GM23338 (cell line): Measurements from ENCODE around the gene TTC12. TPM values are rescaled to one million over a fixed set of nuclear protein-coding genes. Genes with fewer than 3 reads are reported as not detected.

ENCODE experiments used
- ATAC-seq: fragments of 200-7000 bp; cut with Tn5 transposase; 3 replicates; pipeline ENCODE4 v1.9.1; 2020
- DNase-seq: peaks from one replicate; pipeline ENCODE4 v3.0.0-alpha.2; 2015; ENCODE audit warnings: low spot score
- H2AFZ ChIP-seq: fragments of 200-600 bp; sonication (generic); 2 replicates; pipeline ENCODE4 v1.8.0; 2016; ENCODE audit warnings: antibody characterized with exemption, mild to moderate bottlenecking, moderate library complexity
- H3F3A ChIP-seq: fragments of 200-600 bp; sonication (generic); replicated peaks from 2 replicates; pipeline ENCODE4 v1.8.0; 2017; ENCODE audit warnings: antibody characterized with exemption, mixed run types, low read depth
- H3K27ac ChIP-seq: fragments of 200-600 bp; sonication (generic); 2 replicates; pipeline ENCODE4 v1.6.1; 2016; ENCODE audit warnings: low read depth
- H3K27me3 ChIP-seq: fragments of 200-600 bp; sonication (generic); 2 replicates; pipeline ENCODE4 v1.8.0; 2016; ENCODE audit warnings: mild to moderate bottlenecking, mixed run types, moderate library complexity; ENCODE audit not compliant: insufficient read depth
- H3K36me3 ChIP-seq: fragments of 200-600 bp; sonication (generic); 2 replicates; pipeline ENCODE4 v1.8.0; 2016; ENCODE audit warnings: mild to moderate bottlenecking; ENCODE audit not compliant: insufficient read depth
- H3K4me1 ChIP-seq: fragments of 200-600 bp; sonication (generic); 2 replicates; pipeline ENCODE4 v1.8.0; 2016; ENCODE audit warnings: mild to moderate bottlenecking, moderate library complexity; ENCODE audit not compliant: insufficient read depth
- H3K4me2 ChIP-seq: fragments of 200-600 bp; sonication (generic); 2 replicates; pipeline ENCODE4 v1.7.1; 2017; ENCODE audit warnings: mixed run types
- H3K4me3 ChIP-seq: fragments of 200-600 bp; sonication (generic); 2 replicates; pipeline ENCODE4 v1.6.1; 2016; ENCODE audit warnings: mixed run types
- H3K79me2 ChIP-seq: fragments of 200-600 bp; sonication (generic); replicated peaks from 2 replicates; pipeline ENCODE4 v1.8.0; 2017; ENCODE audit warnings: mild to moderate bottlenecking; ENCODE audit not compliant: insufficient read depth
- H3K9me2 ChIP-seq: fragments of 200-600 bp; sonication (generic); 2 replicates; pipeline ENCODE4 v1.8.0; 2017; ENCODE audit not compliant: insufficient read depth
- H4K20me1 ChIP-seq: fragments of 200-600 bp; sonication (generic); replicated peaks from 2 replicates; pipeline ENCODE4 v1.8.0; 2017; ENCODE audit warnings: mild to moderate bottlenecking; ENCODE audit not compliant: insufficient read depth
- H3K27ac Mint-ChIP-seq: 2 replicates; pipeline ENCODE4 v1.8.0; 2020; ENCODE audit warnings: inconsistent platforms, mild to moderate bottlenecking, moderate library complexity, mixed read lengths
- H3K27me3 Mint-ChIP-seq: 3 replicates; pipeline ENCODE4 v1.8.0; 2022; ENCODE audit warnings: low read depth, mild to moderate bottlenecking, moderate library complexity, mixed read lengths, inconsistent platforms; ENCODE audit not compliant: insufficient read depth, poor library complexity
- H3K36me3 Mint-ChIP-seq: 3 replicates; pipeline ENCODE4 v1.8.0; 2021; ENCODE audit warnings: low read depth, mild to moderate bottlenecking, inconsistent platforms, moderate library complexity, mixed read lengths
- H3K4me1 Mint-ChIP-seq: 3 replicates; pipeline ENCODE4 v1.8.0; 2020; ENCODE audit warnings: mild to moderate bottlenecking, inconsistent platforms, mixed read lengths
- H3K4me3 Mint-ChIP-seq: 3 replicates; pipeline ENCODE4 v1.8.0; 2021; ENCODE audit warnings: moderate library complexity, mild to moderate bottlenecking, inconsistent platforms, mixed read lengths
- H3K9me3 Mint-ChIP-seq: 3 replicates; pipeline ENCODE4 v1.8.0; 2020; ENCODE audit warnings: moderate library complexity, mild to moderate bottlenecking, inconsistent platforms, mixed read lengths
- CREB1 ChIP-seq: fragments of 250-450 bp; sonication (Bioruptor Pico); IDR thresholded peaks from 2 replicates; pipeline ENCODE4 v1.5.0; 2020; ENCODE audit warnings: low read depth, mild to moderate bottlenecking, moderate library complexity
- EZH2 ChIP-seq: fragments of 200-600 bp; sonication (generic); IDR thresholded peaks from one replicate; pipeline ENCODE4 v1.8.0; 2017; ENCODE audit warnings: antibody characterized with exemption, mild to moderate bottlenecking, low read depth; ENCODE audit not compliant: unreplicated experiment
- EZH2phosphoT487 ChIP-seq: fragments of 200-600 bp; sonication (generic); IDR thresholded peaks from one replicate; pipeline ENCODE4 v1.8.1; 2018; ENCODE audit warnings: antibody characterized with exemption; ENCODE audit not compliant: unreplicated experiment
- JUNB ChIP-seq: IDR thresholded peaks from one replicate; pipeline ENCODE4 v1.6.1; 2016; ENCODE audit warnings: antibody characterized with exemption; ENCODE audit not compliant: unreplicated experiment
- NANOG ChIP-seq: IDR thresholded peaks from 2 replicates; pipeline ENCODE4 v1.6.1; 2016; ENCODE audit warnings: antibody characterized with exemption, borderline replicate concordance
- POLR2AphosphoS5 ChIP-seq: IDR thresholded peaks from 2 replicates; pipeline ENCODE4 v1.6.1; 2016; ENCODE audit warnings: antibody characterized with exemption, low read depth
- STAT1 ChIP-seq: IDR thresholded peaks from one replicate; pipeline ENCODE4 v1.6.1; 2016; ENCODE audit warnings: antibody characterized with exemption; ENCODE audit not compliant: unreplicated experiment
- ZNF114 ChIP-seq: fragments of 250-450 bp; sonication (Bioruptor Pico); IDR thresholded peaks from 2 replicates; pipeline ENCODE4 v1.5.0; 2020; ENCODE audit warnings: mild to moderate bottlenecking, moderate library complexity
- ZNF331 ChIP-seq: fragments of 250-450 bp; sonication (Bioruptor Pico); IDR thresholded peaks from 2 replicates; pipeline ENCODE4 v1.5.0; 2020; ENCODE audit warnings: low read depth, mild to moderate bottlenecking, moderate library complexity
- polyA plus RNA-seq: library from polyadenylated mRNA; unstranded; fragments of >200 nt; fragmentation: Nextera tagmentation; extraction: Ambion mirVana; gene quantifications from 2 replicates; pipeline ENCODE4 v1.2.1, GENCODE V29; 2016
- total RNA-seq: library from RNA; depleted of rRNA; stranded (reverse); fragments of >200 nt; shearing (Covaris generic); gene quantifications from 2 replicates; pipeline ENCODE4 v1.2.3, GENCODE V29; 2014
- TF ChIP-seq, protein P1 (sequence below): IDR thresholded peaks from one replicate; pipeline ENCODE4 v1.6.1; 2018; ENCODE audit warnings: antibody characterized with exemption; ENCODE audit not compliant: unreplicated experiment
- TF ChIP-seq, protein P2 (sequence below): fragments of 250-450 bp; sonication (Bioruptor Pico); IDR thresholded peaks from 2 replicates; pipeline ENCODE4 v1.5.0; 2020; ENCODE audit warnings: mild to moderate bottlenecking, moderate library complexity
- TF ChIP-seq, protein P3 (sequence below), 2 experiments: fragments of 200-600 bp in 1 of 2; sonication (generic) in 1 of 2; conservative IDR thresholded peaks; 2 replicates each; pipeline versions ENCODE4 v1.5.1 to v1.6.1; 2016 to 2017; ENCODE audit warnings: antibody characterized with exemption in 2 of 2, low read depth in 2 of 2, mild to moderate bottlenecking in 2 of 2, moderate library complexity in 1 of 2
- TF ChIP-seq, protein P4 (sequence below): IDR thresholded peaks from 2 replicates; pipeline ENCODE4 v1.6.1; 2016; ENCODE audit warnings: antibody characterized with exemption

Gene TTC12
- total and polyA plus RNA-seq, 2 experiments from 2014 or later: 3.4 to 12.5 TPM

DNA sequence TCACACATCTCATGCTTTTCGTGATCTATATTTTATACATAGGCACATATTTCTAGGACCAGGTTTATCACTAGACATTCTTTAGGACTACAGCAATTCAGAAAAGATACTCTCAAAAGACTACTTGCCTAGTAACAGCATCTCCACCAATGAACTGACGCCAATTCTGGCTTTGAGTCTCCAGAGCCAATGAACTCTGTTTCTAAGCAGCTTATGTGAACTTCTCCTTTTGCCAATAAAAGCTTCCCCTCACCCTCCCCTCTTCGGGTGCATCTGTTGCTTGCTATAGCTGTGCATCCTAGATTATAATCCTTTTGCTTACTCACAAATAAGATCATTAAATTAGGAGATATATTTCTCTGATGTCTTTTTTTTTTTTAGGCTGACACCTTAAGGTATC lies 61.8 kb downstream of the TTC12 start:
- no peak overlapping the region for H3K27ac ChIP-seq
- H3K9me2 ChIP-seq: 0 out of 2 replicates have a peak, but pooled peaks cover 4% of the 10 kb centered on the region
- no peaks in the 10 kb centered on the region for H3K36me3 ChIP-seq
- H4K20me1 ChIP-seq: no peaks in the 10 kb centered on the region
- no peaks in the 10 kb centered on the region for H3K27me3 ChIP-seq
- H3K4me1 Mint-ChIP-seq: peaks cover 9% of the 10 kb centered on the region; the same call in 2 of the 3 replicates
- H3K4me2 ChIP-seq: no peak overlapping the region
- no peak overlapping the region for H2AFZ ChIP-seq
- no peaks in the 10 kb centered on the region for H3F3A ChIP-seq
- no peak for ATAC-seq
- no peak for DNase-seq
- H3K27ac Mint-ChIP-seq: no peak overlapping the region
- H3K4me3 Mint-ChIP-seq: no peak overlapping the region
- H3K36me3 Mint-ChIP-seq: no peaks in the 10 kb centered on the region
- no peaks in the 10 kb centered on the region for H3K4me1 ChIP-seq
- H3K9me3 Mint-ChIP-seq: 0 out of 3 replicates have a peak, but pooled peaks cover 3% of the 10 kb centered on the region
- peaks cover 9% of the 10 kb centered on the region for H3K27me3 Mint-ChIP-seq
- no peak overlapping the region for H3K4me3 ChIP-seq
- H3K79me2 ChIP-seq: no peaks in the 10 kb centered on the region
- TF ChIP-seq STAT1 (no peak), POLR2AphosphoS5 (no peak), NANOG (no peak), ZNF114 (CRISPR knock-in tag) (no peak), CREB1 (no peak), JUNB (no peak), EZH2phosphoT487 (no peak), ZNF331 (CRISPR knock-in tag) (no peak), EZH2 (no peak)
- TF ChIP-seq, protein P1, sequence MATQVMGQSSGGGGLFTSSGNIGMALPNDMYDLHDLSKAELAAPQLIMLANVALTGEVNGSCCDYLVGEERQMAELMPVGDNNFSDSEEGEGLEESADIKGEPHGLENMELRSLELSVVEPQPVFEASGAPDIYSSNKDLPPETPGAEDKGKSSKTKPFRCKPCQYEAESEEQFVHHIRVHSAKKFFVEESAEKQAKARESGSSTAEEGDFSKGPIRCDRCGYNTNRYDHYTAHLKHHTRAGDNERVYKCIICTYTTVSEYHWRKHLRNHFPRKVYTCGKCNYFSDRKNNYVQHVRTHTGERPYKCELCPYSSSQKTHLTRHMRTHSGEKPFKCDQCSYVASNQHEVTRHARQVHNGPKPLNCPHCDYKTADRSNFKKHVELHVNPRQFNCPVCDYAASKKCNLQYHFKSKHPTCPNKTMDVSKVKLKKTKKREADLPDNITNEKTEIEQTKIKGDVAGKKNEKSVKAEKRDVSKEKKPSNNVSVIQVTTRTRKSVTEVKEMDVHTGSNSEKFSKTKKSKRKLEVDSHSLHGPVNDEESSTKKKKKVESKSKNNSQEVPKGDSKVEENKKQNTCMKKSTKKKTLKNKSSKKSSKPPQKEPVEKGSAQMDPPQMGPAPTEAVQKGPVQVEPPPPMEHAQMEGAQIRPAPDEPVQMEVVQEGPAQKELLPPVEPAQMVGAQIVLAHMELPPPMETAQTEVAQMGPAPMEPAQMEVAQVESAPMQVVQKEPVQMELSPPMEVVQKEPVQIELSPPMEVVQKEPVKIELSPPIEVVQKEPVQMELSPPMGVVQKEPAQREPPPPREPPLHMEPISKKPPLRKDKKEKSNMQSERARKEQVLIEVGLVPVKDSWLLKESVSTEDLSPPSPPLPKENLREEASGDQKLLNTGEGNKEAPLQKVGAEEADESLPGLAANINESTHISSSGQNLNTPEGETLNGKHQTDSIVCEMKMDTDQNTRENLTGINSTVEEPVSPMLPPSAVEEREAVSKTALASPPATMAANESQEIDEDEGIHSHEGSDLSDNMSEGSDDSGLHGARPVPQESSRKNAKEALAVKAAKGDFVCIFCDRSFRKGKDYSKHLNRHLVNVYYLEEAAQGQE: no peak
- TF ChIP-seq, protein P2, sequence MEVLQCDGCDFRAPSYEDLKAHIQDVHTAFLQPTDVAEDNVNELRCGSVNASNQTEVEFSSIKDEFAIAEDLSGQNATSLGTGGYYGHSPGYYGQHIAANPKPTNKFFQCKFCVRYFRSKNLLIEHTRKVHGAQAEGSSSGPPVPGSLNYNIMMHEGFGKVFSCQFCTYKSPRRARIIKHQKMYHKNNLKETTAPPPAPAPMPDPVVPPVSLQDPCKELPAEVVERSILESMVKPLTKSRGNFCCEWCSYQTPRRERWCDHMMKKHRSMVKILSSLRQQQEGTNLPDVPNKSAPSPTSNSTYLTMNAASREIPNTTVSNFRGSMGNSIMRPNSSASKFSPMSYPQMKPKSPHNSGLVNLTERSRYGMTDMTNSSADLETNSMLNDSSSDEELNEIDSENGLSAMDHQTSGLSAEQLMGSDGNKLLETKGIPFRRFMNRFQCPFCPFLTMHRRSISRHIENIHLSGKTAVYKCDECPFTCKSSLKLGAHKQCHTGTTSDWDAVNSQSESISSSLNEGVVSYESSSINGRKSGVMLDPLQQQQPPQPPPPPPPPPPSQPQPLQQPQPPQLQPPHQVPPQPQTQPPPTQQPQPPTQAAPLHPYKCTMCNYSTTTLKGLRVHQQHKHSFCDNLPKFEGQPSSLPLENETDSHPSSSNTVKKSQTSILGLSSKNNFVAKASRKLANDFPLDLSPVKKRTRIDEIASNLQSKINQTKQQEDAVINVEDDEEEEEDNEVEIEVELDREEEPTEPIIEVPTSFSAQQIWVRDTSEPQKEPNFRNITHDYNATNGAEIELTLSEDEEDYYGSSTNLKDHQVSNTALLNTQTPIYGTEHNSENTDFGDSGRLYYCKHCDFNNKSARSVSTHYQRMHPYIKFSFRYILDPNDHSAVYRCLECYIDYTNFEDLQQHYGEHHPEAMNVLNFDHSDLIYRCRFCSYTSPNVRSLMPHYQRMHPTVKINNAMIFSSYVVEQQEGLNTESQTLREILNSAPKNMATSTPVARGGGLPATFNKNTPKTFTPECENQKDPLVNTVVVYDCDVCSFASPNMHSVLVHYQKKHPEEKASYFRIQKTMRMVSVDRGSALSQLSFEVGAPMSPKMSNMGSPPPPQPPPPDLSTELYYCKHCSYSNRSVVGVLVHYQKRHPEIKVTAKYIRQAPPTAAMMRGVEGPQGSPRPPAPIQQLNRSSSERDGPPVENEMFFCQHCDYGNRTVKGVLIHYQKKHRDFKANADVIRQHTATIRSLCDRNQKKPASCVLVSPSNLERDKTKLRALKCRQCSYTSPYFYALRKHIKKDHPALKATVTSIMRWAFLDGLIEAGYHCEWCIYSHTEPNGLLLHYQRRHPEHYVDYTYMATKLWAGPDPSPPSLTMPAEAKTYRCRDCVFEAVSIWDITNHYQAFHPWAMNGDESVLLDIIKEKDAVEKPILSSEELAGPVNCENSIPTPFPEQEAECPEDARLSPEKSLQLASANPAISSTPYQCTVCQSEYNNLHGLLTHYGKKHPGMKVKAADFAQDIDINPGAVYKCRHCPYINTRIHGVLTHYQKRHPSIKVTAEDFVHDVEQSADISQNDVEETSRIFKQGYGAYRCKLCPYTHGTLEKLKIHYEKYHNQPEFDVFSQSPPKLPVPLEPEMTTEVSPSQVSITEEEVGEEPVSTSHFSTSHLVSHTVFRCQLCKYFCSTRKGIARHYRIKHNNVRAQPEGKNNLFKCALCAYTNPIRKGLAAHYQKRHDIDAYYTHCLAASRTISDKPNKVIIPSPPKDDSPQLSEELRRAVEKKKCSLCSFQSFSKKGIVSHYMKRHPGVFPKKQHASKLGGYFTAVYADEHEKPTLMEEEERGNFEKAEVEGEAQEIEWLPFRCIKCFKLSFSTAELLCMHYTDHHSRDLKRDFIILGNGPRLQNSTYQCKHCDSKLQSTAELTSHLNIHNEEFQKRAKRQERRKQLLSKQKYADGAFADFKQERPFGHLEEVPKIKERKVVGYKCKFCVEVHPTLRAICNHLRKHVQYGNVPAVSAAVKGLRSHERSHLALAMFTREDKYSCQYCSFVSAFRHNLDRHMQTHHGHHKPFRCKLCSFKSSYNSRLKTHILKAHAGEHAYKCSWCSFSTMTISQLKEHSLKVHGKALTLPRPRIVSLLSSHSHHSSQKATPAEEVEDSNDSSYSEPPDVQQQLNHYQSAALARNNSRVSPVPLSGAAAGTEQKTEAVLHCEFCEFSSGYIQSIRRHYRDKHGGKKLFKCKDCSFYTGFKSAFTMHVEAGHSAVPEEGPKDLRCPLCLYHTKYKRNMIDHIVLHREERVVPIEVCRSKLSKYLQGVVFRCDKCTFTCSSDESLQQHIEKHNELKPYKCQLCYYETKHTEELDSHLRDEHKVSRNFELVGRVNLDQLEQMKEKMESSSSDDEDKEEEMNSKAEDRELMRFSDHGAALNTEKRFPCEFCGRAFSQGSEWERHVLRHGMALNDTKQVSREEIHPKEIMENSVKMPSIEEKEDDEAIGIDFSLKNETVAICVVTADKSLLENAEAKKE: no peak
- TF ChIP-seq, protein P3, sequence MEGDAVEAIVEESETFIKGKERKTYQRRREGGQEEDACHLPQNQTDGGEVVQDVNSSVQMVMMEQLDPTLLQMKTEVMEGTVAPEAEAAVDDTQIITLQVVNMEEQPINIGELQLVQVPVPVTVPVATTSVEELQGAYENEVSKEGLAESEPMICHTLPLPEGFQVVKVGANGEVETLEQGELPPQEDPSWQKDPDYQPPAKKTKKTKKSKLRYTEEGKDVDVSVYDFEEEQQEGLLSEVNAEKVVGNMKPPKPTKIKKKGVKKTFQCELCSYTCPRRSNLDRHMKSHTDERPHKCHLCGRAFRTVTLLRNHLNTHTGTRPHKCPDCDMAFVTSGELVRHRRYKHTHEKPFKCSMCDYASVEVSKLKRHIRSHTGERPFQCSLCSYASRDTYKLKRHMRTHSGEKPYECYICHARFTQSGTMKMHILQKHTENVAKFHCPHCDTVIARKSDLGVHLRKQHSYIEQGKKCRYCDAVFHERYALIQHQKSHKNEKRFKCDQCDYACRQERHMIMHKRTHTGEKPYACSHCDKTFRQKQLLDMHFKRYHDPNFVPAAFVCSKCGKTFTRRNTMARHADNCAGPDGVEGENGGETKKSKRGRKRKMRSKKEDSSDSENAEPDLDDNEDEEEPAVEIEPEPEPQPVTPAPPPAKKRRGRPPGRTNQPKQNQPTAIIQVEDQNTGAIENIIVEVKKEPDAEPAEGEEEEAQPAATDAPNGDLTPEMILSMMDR (conservative IDR thresholded peaks at IDR 0.05; ENCODE audit: low read depth in 2 of 2): no peak
- TF ChIP-seq, protein P4, sequence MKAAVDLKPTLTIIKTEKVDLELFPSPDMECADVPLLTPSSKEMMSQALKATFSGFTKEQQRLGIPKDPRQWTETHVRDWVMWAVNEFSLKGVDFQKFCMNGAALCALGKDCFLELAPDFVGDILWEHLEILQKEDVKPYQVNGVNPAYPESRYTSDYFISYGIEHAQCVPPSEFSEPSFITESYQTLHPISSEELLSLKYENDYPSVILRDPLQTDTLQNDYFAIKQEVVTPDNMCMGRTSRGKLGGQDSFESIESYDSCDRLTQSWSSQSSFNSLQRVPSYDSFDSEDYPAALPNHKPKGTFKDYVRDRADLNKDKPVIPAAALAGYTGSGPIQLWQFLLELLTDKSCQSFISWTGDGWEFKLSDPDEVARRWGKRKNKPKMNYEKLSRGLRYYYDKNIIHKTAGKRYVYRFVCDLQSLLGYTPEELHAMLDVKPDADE: no peak
